Activated CD4-positive, alpha-beta T cell treated with anti-CD3 and anti-CD28 coated beads for 48 hours (primary cell): ENCODE measurements around the gene FBXO33.

Experiments
- DNase-seq: peaks from one replicate; pipeline ENCODE4 v3.0.0-alpha.2; 2020

Gene FBXO33

GRCh38 chr14:39430762-39431415 is 1.3 kb downstream of the FBXO33 start:
- no peak for DNase-seq

GRCh38 chr14:39428118-39428517 is 4.1 kb downstream of the FBXO33 start:
- DNase-seq: no peak

- DNase-seq: no peak
Measured at GRCh38 chr14:39426605-39427004, 5.6 kb downstream of the FBXO33 start.

GRCh38 chr14:39425947-39426346 is 6.3 kb downstream of the FBXO33 start:
- no peak for DNase-seq

GRCh38 chr14:39423793-39424192 is 8.4 kb downstream of the FBXO33 start:
- DNase-seq: no peak

GRCh38 chr14:39422243-39422642 is 10.0 kb downstream of the FBXO33 start:
- DNase-seq: no peak

- DNase-seq: no peak
Measured at GRCh38 chr14:39419272-39419671, 13.0 kb downstream of the FBXO33 start.

- no peak for DNase-seq
Measured at GRCh38 chr14:39417014-39417413, 15.2 kb downstream of the FBXO33 start.

- DNase-seq: no peak
Measured at GRCh38 chr14:39416072-39416471, 16.2 kb downstream of the FBXO33 start.

- DNase-seq: no peak
Measured at GRCh38 chr14:39406560-39406959, 25.7 kb downstream of the FBXO33 start.

GRCh38 chr14:39398382-39398781 is 33.9 kb downstream of the FBXO33 start:
- no peak for DNase-seq

- no peak for DNase-seq
Measured at GRCh38 chr14:39396448-39396847, 35.8 kb downstream of the FBXO33 start.

GRCh38 chr14:39395555-39396254 is 36.5 kb downstream of the FBXO33 start:
- peak; percentile 7 for DNase-seq

- DNase-seq: no peak
Measured at GRCh38 chr14:39393289-39393688, 38.9 kb downstream of the FBXO33 start.

- DNase-seq: no peak
Measured at GRCh38 chr14:39384177-39384576, 48.1 kb downstream of the FBXO33 start.

- DNase-seq: no peak
Measured at GRCh38 chr14:39383741-39384140, 48.5 kb downstream of the FBXO33 start.

- DNase-seq: no peak
Measured at GRCh38 chr14:39383026-39383660, 49.1 kb downstream of the FBXO33 start.

- DNase-seq: no peak
Measured at GRCh38 chr14:39382463-39382862, 49.8 kb downstream of the FBXO33 start.

- DNase-seq: no peak
Measured at GRCh38 chr14:39381366-39381765, 50.9 kb downstream of the FBXO33 start.

- no peak for DNase-seq
Measured at GRCh38 chr14:39376667-39377403, 55.4 kb downstream of the FBXO33 start.

- no peak for DNase-seq
Measured at GRCh38 chr14:39374851-39375250, 57.4 kb downstream of the FBXO33 start.

GRCh38 chr14:39372656-39373055 is 59.6 kb downstream of the FBXO33 start:
- DNase-seq: no peak

GRCh38 chr14:39370415-39370814 is 61.8 kb downstream of the FBXO33 start:
- no peak for DNase-seq

- no peak for DNase-seq
Measured at GRCh38 chr14:39369029-39369428, 63.2 kb downstream of the FBXO33 start.
